Measurements from ENCODE around the gene B3GNT9. TPM values are rescaled to one million over a fixed set of nuclear protein-coding genes. Genes with fewer than 3 reads are reported as not detected.

The B3GNT9 gene
- polyA plus RNA-seq, 3 donors, result 9.0 to 9.8 (median 9.1) TPM

DNA sequence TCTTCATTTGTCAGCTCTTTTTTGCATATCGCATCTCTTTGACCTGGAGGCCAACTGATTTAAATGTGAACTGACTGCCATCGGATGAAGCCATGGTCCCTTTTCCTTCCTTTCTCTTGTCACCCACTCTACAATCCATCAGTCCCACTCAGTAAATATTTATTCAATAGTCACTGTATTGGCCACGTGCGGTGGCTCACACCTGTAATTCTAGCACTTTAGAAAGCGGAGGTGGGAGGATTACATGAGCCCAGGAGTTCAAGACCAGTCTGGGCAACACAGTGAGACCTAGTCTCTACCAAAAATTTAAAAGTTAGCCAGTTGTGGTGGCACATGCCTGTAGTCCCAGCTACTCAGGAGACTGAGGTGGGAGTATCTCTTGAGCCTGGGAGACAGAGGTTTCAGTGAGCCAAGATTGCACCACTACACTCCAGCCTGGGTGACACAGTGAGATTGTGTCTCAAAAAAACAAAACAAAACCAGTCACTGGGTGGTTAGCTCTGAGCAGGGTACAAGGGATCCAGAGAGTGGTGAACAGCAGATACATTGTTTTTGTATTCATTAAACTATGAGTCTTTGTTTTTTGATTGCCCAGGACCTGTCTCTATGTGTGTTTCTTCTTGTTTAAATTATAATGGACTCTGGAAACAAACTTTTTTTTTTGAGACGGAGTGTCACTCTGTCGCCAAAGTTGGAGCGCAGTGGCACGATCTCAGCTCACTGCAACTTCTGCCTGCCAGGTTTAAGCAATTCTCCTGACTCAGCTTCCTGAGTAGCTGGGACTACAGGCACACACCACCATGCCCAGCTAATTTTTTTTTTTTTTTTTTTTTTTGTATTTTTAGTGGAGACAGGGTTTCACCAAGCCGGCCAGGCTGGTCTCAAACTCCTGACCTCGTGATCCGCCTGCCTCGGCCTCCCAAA is 34.1 kb downstream of the B3GNT9 start:
- no peak for DNase-seq (ENCODE audit: low read depth in 3 of 3, low spot score in 2 of 3)

DNA sequence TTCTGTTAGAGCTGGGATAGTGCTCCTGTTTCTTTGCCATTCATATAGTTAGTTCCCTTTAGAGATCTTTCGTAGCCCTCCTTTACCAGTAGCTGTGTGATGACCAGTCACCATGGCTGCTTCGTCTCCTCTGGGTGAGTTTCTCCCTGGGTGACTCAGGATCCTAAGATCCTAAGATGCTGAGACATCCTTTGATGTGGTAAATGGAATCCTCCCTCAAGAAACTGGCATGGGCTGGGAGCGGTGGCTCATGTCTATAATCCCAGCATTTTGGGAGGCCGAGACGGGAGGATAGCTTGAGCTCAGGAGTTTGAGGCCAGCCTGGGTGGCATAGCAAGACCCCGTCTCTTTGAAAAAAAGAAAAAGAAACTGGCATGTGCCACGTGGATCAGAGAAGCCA is 35.2 kb downstream of the B3GNT9 start:
- DNase-seq (ENCODE audit: low read depth in 3 of 3, low spot score in 2 of 3), result no peak

DNA sequence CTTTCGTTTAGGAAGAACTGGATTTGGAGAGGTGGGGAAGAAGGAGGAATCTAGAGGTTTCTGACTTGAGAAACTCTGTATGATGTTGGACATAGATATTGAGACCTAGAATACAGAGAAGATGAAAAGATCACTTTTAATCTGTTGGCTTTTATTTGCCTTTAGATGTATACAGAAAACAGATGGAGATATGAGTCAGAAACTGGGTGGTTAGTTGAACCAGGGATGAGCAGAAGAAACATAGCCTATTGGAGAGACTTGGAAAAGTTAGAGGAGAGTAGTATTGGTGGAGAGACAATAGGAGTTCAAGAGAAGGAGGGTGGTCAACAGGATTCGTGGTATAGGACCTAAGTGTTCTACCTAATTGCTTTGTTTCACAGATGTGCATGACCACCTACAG is 36.0 kb downstream of the B3GNT9 start:
- DNase-seq (ENCODE audit: low read depth in 3 of 3, low spot score in 2 of 3), result no peak

DNA sequence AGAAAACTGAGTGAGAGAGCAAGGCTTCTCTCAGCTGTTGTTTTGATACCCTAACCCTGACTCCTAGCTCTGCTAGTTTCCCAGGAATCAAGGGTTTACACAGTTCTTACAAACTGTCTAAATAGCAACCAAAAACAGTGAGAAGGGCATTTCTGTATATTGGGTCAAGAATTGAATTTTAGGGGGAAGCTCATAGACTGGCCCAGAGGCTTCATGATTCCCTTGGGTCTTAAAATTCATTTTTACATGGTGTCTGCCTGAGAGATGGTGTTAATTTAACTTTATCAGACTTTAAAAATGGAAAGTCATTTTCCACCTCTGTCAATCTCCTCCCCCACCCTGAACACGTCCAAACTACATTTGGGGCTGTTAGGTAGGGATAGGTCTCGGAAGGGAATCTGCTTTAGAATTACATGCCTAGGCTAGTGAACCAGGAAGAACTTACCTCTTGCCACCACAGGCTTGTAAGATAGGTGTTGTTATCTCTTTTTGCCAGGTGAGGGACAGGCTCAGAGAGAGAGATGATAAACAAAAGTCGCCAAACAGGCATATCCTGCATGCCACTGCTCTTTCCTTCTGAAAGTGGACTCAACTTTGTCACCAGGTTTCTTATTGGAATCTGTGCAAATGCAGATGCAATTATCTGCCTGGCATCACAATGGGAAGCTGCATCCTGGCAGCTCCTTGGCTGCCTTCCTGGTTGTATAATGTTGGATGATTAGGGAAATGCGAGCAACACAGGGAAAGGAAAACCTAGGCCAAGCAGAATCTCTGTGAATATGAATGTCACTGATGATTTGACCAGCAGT is 38.0 kb downstream of the B3GNT9 start:
- DNase-seq (ENCODE audit: low read depth in 3 of 3, low spot score in 2 of 3), result no peak

DNA sequence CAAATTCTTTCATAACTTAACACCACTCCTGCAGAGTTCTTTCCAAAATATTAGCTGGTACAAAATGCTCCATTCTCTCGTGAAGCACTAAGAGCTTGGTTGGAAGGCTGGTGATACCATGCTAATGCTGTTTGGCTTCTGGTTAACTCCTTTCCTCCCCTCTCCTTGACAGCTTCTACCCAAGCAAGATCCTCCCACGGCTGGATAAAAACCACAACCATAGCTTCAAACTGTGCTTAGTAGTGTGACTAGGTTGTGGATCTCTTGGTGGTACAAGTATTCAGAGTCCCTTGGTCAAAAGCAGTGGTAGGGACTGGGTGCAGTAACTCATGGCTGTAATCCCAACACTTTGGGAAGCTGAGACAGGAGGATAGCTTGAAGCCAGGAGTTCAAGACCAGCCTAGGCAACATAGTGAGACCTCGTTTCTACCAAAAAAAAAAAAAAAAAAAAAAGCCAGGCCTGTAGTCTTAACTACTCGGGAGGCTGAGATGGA is 38.8 kb downstream of the B3GNT9 start:
- DNase-seq (ENCODE audit: low read depth in 3 of 3, low spot score in 2 of 3), result no peak

DNA sequence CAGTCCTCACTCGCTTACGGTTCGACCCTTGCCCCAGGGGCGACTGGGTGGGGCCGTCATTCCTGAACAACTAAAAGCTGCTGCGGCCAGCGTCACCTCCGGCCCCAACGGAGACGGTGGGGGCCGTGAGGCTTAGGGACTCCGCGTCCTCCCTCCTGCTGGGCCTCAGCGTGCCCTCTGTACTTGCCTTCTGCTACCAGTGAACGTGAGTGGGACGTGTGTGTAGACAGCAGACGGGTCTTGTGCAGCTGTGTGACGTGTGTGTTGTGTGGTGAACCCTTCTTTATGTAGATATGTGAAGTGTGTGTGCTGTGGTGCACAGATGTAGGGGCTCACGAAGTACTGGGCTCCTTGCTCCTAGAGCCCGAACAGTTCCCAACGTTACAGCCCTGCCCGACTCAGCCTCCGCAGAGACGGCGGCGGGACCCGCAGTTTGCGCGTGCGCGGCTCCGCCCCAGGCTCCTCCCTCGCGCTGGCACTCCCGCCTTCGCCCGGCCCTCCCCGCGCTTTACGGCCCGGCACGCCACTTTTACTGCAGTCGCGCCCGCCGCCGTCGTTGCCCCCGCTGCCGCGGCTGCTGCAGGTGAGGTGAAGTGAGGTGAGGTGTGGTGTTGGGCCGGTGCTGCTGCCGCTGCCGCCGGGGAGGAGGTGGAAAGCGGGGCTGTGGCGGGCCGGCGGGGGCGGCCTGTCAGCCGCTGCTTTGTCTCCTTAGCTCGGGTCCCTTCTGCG is 41.2 kb downstream of the B3GNT9 start, which contains the start of gene PHAF1:
TSS of gene PHAF1 (plus strand) at position 535 of the 729 bp plus-strand sequence. CDS start 235 bp downstream, outside the sequence.
- DNase-seq (ENCODE audit: low read depth in 3 of 3, low spot score in 2 of 3), result peak; percentile 84 to 89 (median 85)

DNA sequence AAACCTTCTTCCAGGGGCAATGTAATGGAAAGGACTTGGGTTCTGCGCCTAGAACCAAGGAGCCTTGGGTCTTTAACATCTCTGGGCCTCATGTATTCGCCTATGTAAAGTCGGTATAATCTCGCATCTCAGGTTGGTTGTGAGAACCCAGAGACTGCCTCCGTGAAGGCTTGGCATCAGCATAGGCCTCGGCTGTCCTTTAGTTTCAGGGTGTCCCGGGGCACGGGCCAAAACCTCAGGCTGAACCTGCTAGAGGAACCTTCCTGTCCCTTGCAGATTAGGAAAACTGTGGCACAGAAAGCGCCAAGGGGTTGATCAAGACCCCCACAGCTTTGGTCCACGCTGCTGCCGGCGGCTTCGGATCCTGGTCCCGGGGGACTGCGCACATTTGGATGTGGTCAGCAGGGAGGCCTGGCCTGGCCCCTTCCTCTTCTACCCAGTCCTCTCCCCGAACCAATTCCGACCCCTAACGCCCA is 41.8 kb downstream of the B3GNT9 start:
- no peak for DNase-seq (ENCODE audit: low read depth in 3 of 3, low spot score in 2 of 3)

DNA sequence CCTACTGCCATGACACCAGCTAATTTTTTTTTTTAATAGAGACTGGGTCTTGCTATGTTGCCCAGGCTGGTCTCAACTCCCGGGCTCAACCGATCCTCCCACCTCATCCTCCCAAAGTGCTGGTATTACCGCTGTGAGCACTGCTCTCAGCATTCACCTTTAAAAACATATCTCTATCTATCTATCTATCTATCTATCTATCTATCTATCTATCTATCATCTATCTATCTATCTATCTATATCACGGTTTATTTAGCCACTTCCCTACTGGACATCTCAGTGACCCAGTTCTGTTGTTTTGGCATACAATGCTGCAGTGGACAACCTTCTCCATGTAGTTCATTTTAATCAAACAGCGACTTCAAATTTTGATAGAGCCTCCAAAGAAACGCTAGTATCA is 42.3 kb downstream of the B3GNT9 start:
- no peak for DNase-seq (ENCODE audit: low read depth in 3 of 3, low spot score in 2 of 3)

DNA sequence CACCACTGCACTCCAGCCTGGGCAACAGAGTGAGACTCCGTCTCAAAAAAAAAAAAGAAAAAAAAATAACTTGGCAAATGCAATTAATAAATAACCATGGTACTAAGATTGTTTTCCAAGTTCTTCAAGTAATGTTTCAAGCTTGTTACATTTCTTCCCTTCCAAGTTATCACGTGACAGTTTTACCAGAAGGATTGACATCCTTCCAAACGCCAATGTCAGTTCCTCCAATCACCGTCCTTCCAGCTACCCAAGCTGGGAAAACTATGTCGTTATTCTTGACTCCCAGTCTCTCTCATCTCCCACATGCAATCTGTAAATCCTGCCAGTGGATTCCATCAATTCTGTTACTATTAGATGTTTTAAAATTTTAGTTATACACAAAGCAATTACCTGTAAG is 44.9 kb downstream of the B3GNT9 start:
- DNase-seq (ENCODE audit: low read depth in 3 of 3, low spot score in 2 of 3), result no peak

DNA sequence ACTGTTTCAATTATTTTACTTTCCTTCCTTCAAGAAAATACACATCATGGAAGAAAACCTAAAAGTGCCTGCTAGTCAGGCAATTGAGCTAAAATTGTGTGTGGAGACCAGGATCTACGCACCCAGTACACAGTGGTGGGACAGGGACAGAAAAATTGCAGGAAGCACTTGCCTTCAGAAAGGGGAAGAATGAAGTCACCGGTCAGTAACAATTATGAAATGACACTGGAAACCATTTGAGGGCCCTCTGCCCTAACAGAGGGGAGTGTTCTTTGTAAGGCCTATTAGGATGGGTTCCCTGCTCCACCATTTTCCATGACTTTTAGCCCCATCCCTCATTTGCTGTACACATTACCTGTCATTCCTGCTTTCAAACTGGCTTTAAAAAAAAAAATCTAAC is 45.6 kb downstream of the B3GNT9 start:
- DNase-seq (ENCODE audit: low read depth in 3 of 3, low spot score in 2 of 3), result no peak

DNA sequence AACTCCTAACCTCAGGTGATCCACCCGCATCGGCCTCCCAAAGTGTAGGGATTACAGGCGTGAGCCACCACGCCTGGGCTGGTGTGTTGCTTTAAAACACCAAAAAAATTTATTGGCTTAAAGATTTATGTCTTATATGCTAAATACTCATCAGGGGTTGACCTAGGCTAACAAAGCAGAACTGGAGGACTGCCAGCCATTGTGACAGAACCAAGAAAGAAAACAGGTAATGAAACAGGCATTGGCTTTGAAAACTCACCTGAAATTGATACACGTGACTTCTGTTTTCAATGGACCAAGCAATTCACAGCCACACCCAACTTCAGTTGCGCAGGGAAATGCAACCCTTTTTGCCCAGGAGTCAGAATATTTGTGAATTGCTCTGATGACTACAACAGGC is 46.0 kb downstream of the B3GNT9 start:
- no peak for DNase-seq (ENCODE audit: low read depth in 3 of 3, low spot score in 2 of 3)

DNA sequence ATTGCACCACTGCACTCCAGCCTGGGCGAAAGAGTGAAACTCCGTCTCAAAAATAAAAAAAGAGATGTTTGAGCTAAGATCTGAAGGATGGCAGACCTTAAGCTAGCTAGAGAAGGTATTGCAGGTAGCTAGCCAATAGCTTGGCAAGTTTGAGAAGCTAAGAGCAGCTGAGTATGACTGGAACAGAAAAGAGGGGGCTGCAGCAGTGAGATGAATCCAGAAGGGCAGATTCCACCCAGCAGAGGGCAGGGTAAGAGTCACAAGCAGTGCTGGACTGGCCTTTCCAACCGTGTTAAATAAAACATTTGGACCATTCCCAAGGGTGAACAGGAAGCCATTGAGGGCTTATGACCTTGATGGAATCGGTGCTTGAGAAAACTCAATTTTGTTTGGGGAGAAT is 46.7 kb downstream of the B3GNT9 start:
- DNase-seq (ENCODE audit: low read depth in 3 of 3, low spot score in 2 of 3), result no peak

DNA sequence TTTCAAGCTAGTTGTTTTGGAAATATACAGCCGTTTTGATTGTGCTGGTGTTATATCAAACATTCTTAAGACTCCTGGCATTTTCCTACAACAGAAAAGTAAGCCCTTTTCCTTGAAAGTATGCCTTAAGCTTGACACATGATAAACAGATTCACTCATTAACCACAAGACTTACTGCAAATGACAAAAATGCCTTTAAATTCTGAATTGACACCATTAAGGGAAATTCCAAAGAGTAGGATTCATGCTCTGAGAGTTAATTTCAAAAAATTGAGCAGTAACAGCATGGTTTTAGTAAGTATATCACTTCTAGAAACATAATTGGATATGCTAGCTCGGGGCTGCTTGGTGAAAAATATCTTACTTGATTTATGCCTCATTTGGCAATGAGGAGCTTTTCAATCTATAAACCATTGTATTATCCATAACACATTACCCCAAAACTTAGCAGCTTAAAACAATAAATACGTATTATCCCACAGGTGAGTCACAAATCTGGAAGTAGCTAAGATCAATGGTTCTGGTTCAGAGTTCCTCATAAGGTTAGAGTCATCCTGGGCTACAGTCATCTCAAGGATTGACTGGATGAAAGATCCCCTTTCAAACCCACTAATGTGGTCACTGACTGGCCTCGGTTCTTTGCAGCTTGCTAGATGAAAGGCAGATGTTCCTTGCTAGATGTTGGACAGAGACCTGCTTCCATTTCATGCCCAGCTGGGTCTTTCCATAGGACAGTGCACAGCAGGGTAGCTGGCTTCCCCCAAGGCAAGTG is 49.3 kb downstream of the B3GNT9 start:
- no peak for DNase-seq (ENCODE audit: low read depth in 3 of 3, low spot score in 2 of 3)

DNA sequence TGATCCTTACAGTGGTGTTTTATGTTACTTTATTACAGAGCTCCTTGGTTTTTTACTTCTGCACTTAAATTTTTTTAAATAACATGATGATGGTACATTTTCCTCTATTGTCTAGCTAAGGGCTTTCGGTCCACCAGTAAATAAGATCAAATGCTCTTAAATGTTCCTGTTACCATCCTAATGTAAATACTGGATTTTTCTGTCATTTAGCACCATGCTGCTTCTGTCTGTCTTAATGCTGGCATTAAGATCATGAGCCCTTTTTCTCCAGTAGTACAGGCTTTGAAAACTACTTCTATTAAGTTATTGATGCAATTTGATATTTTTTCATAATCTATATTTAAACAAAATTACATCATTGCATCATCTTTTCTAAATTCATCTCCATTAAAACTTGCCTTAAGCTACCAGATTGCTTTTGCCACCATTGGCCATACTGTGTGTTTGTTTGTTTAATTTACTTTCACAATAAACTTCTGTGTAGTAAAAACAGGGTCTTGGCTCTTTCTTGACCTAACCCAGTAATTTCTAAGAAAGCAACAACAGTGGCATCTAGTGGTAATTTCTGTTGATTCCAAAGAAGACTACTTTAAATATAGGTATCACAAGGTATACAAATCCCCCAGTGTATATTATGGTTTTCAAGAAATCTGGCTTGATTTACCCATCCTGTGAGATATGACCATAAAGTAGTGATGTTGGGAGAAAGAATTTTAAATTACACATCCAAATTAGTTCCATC is 50.1 kb downstream of the B3GNT9 start:
- no peak for DNase-seq (ENCODE audit: low read depth in 3 of 3, low spot score in 2 of 3)

DNA sequence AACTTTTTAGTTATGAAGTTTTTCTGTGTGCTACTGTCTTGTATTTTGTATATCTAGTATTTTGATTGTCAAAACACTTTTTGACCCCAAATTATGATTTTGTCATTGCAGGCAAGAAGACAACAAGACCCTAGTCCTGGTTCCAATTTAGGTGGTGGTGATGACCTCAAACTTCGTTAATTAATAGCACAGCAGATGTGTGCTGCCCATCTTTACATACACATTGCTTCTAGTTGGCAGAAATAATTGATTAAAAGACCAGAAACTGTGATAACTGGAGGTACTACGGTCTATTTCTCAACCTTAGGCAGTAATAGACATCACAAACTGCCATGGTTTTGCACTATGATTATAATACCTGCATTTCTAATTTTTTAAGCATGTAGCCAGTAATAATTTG is 52.2 kb downstream of the B3GNT9 start:
- DNase-seq (ENCODE audit: low read depth in 3 of 3, low spot score in 2 of 3), result no peak
